B cell (primary cell): ENCODE results near the gene UNC119B. TPM values are rescaled to one million over a fixed set of nuclear protein-coding genes. Genes with fewer than 3 reads are reported as not detected.
"Not testable (repeated sequence)": the region's sequence is repeated elsewhere in the genome, so short reads cannot be mapped to it uniquely, and the experiment has no call there.

Experiments
- ATAC-seq: fragments of 200-7000 bp; cut with Tn5 transposase; one replicate; pipeline ENCODE4 v1.10.0; 2021; ENCODE audit warnings: low read depth, mild to moderate bottlenecking, moderate number of reproducible peaks, moderate library complexity
- CTCF ChIA-PET: fragments of 350-600 bp; sonication (Branson Sonifier 250); formaldehyde crosslinking; loops from one replicate; lab custom pipeline; 2021; ENCODE audit warnings: antibody characterized with exemption, inconsistent platforms; lab: Charles Lee
- POLR2A ChIA-PET: fragments of 350-600 bp; sonication (Branson Sonifier 250); formaldehyde crosslinking; loops from one replicate; lab custom pipeline; 2021; ENCODE audit warnings: antibody characterized with exemption; lab: Charles Lee
- DNase-seq: peaks from one replicate; pipeline ENCODE4 v3.0.0; 2013
- H2AFZ ChIP-seq: 2 replicates; pipeline ENCODE4 v1.6.1; 2012; ENCODE audit warnings: mild to moderate bottlenecking, low read depth, low read length; ENCODE audit not compliant: insufficient read depth, poor library complexity, severe bottlenecking
- H3K27ac ChIP-seq, 2 donors: 1 replicate in 1 of 2; 2 replicates in 1 of 2; pipeline ENCODE4 v1.5.1; 2012 to 2013; ENCODE audit warnings: low read length in 2 of 2, mild to moderate bottlenecking in 2 of 2, moderate library complexity in 1 of 2
- H3K27me3 ChIP-seq, 4 experiments: fragments of 200-600 bp in 1 of 4; sonication (generic) in 1 of 4; replicated peaks in 1 of 4; 1 replicate in 2 of 4; 2 replicates in 2 of 4; pipeline versions ENCODE4 v1.6.1 to v1.7.0; 2013 to 2016; ENCODE audit warnings: low read length in 3 of 4, mild to moderate bottlenecking in 2 of 4, mixed read lengths in 1 of 4, moderate library complexity in 1 of 4; ENCODE audit not compliant: insufficient read depth in 4 of 4, control insufficient read depth in 3 of 4; ENCODE audit errors: control extremely low read depth in 1 of 4
- H3K36me3 ChIP-seq, 2 experiments: replicated peaks in 1 of 2; 1 replicate in 1 of 2; 2 replicates in 1 of 2; pipeline versions ENCODE4 v1.6.1 to v1.7.1; 2013; ENCODE audit warnings: low read length in 1 of 2; ENCODE audit not compliant: insufficient read depth in 2 of 2, control insufficient read depth in 1 of 2; ENCODE audit errors: control extremely low read depth in 1 of 2, extremely low read depth in 1 of 2
- H3K4me1 ChIP-seq, 2 donors: fragments of 200-600 bp in 1 of 2; sonication (generic) in 1 of 2; 1 replicate in 1 of 2; 2 replicates in 1 of 2; pipeline versions ENCODE4 v1.5.1 to v1.6.1; 2013 to 2017; ENCODE audit warnings: low read length in 2 of 2; ENCODE audit not compliant: control insufficient read depth in 2 of 2, insufficient read depth in 2 of 2
- H3K4me2 ChIP-seq: replicated peaks from 2 replicates; pipeline ENCODE3; 2012; ENCODE audit warnings: mild to moderate bottlenecking, low read depth, low read length; ENCODE audit not compliant: poor library complexity, severe bottlenecking
- H3K4me3 ChIP-seq, 5 experiments: fragments of 200-600 bp in 1 of 5; sonication (generic) in 1 of 5; 1 replicate in 3 of 5; 2 replicates in 2 of 5; pipeline versions ENCODE4 v1.5.1 to v1.7.0; 2011 to 2016; ENCODE audit warnings: low read length in 4 of 5, mild to moderate bottlenecking in 4 of 5, low read depth in 2 of 5, control low read depth in 1 of 5, moderate library complexity in 1 of 5; ENCODE audit not compliant: insufficient read depth in 1 of 5; ENCODE audit errors: control extremely low read depth in 1 of 5, extremely low read depth in 1 of 5
- H3K79me2 ChIP-seq: fragments of 200-600 bp; sonication (generic); one replicate; pipeline ENCODE4 v1.6.0; 2016; ENCODE audit warnings: low read length; ENCODE audit not compliant: control insufficient read depth, insufficient read depth
- H3K9ac ChIP-seq: fragments of 200-600 bp; sonication (generic); 2 replicates; pipeline ENCODE4 v1.6.1; 2017; ENCODE audit warnings: mild to moderate bottlenecking, low read length, moderate library complexity
- H3K9me3 ChIP-seq, 3 donors: one replicate each; pipeline versions ENCODE4 v1.6.1 to v1.7.1; 2013; ENCODE audit warnings: low read length in 2 of 3; ENCODE audit not compliant: control insufficient read depth in 2 of 3, insufficient read depth in 1 of 3; ENCODE audit errors: control extremely low read depth in 1 of 3
- H4K20me1 ChIP-seq: 2 replicates; pipeline ENCODE4 v1.6.0; 2012; ENCODE audit warnings: mild to moderate bottlenecking, low read length; ENCODE audit not compliant: insufficient read depth, control insufficient read depth, poor library complexity, severe bottlenecking
- H3K27ac Mint-ChIP-seq: one replicate; pipeline ENCODE4 v1.8.0; 2021; ENCODE audit warnings: mixed read lengths
- H3K27me3 Mint-ChIP-seq: one replicate; pipeline ENCODE4 v1.8.0; 2021; ENCODE audit warnings: mixed read lengths
- H3K4me1 Mint-ChIP-seq: one replicate; pipeline ENCODE4 v1.8.0; 2021; ENCODE audit warnings: mixed read lengths
- H3K4me3 Mint-ChIP-seq: one replicate; pipeline ENCODE4 v1.8.0; 2021; ENCODE audit warnings: mixed read lengths
- H3K9me3 Mint-ChIP-seq: one replicate; pipeline ENCODE4 v1.8.0; 2022; ENCODE audit warnings: mixed read lengths; ENCODE audit not compliant: insufficient read depth
- CTCF ChIP-seq: fragments of 200-600 bp; IDR thresholded peaks from one replicate; pipeline ENCODE4 v1.8.0; 2022; ENCODE audit warnings: antibody characterized with exemption, mild to moderate bottlenecking
- EZH2 ChIP-seq: IDR thresholded peaks from 2 replicates; pipeline ENCODE4 v1.6.1; 2012; ENCODE audit warnings: borderline replicate concordance, low read depth, mild to moderate bottlenecking, moderate library complexity, low read length; ENCODE audit not compliant: insufficient read depth, poor library complexity, severe bottlenecking
- WGBS: methylation state at CpG from one replicate; pipeline ENCODE4 v1.1.5; 2013; ENCODE audit warnings: missing lambda C conversion rate; ENCODE audit not compliant: insufficient coverage; 5-methylcytosine and 5-hydroxymethylcytosine counted together
- intact Hi-C: fragments of 100-400 bp; cut with micrococcal nuclease; formaldehyde crosslinking; loops from one replicate; pipeline ENCODE4 v1.10.0; 2022
- polyA plus RNA-seq: library from polyadenylated mRNA; depleted of rRNA; stranded (reverse); fragments of >200 nt; gene quantifications from 2 replicates; pipeline ENCODE4 v1.2.3, GENCODE V29; 2012
- total RNA-seq, 2 donors: library from RNA; stranded (reverse); fragments of 120-200 nt in 1 of 2; gene quantifications; 1 replicate in 1 of 2; 2 replicates in 1 of 2; pipeline versions ENCODE4 v1.2.3 to v1.2.4, GENCODE V29; 2013 to 2022

The UNC119B gene
- total and polyA plus RNA-seq, 2 donors (not counting 1 experiment from before 2014, with no cell fraction given), result 7.2 to 22.7 TPM

GRCh38 chr12:120668868-120669840 lies 41.1 kb upstream of the UNC119B start:
- Histone ChIP-seq H4K20me1 (no peaks in the 10 kb centered on the region), H3K9ac (peak overlapping the region; percentile 20), H3K4me3 (peak overlapping the region in 2 of 5 experiments; percentile 5 to 33), H3K9me3 (peaks cover 0 to 4% (median 0%) of the 10 kb centered on the region in 3 donors), H3K36me3 (no peaks in the 10 kb centered on the region), H3K27ac (peak overlapping the region in 1 of 2 donors; percentile 23), H3K27me3 (peaks cover 0 to 4% (median 2%) of the 10 kb centered on the region in 4 experiments), H3K79me2 (no peaks in the 10 kb centered on the region), H3K4me1 (peaks cover 57 to 65% of the 10 kb centered on the region in 2 donors), H2AFZ (no peak overlapping the region), H3K4me2 (peak overlapping the region; percentile 70)
- peak; percentile 79 for DNase-seq
- Mint-ChIP-seq H3K27me3 (peaks cover 8% of the 10 kb centered on the region), H3K27ac (peak overlapping the region; percentile 86), H3K9me3 (no peaks in the 10 kb centered on the region), H3K4me3 (peak overlapping the region; percentile 77), H3K4me1 (peaks cover 66% of the 10 kb centered on the region)
- ChIA-PET CTCF (interaction anchor here (0.6 to 15.8 kb wide), 9 partner anchors 9 to 303 kb away, joined by 3 to 204 read pairs (median 4); partner anchors contain the start of gene UNC119B), POLR2A (interaction anchor here (0.7 to 1.4 kb wide), 6 partner anchors 10 to 1411 kb away, joined by 3 to 7 read pairs (median 3); no protein-coding TSS in a partner anchor)
- TF ChIP-seq CTCF (no peak), EZH2 (no peak)
- ATAC-seq, result peak; percentile 74
- intact Hi-C loops, result loop anchor here (1.0 to 5.0 kb wide), 3 partner anchors 17 to 43 kb away; partner anchors contain the start of gene UNC119B
- WGBS, result 51% methylated on average over 15 of the region's 19 CpGs

GRCh38 chr12:120670237-120670636 lies 40.0 kb upstream of the UNC119B start:
- H3K4me3 ChIP-seq, H4K20me1 ChIP-seq, H3K9me3 ChIP-seq, H3K27ac ChIP-seq, H3K9me3 Mint-ChIP-seq, ATAC-seq, H3K27me3 Mint-ChIP-seq, H3K9ac ChIP-seq, H3K79me2 ChIP-seq, H2AFZ ChIP-seq, DNase-seq, H3K36me3 ChIP-seq, intact Hi-C loops, H3K27me3 ChIP-seq: not testable (repeated sequence)
- POLR2A ChIA-PET, result interaction anchor here (1.0 to 1.4 kb wide), 3 partner anchors 14 to 458 kb away, joined by 3 to 7 read pairs (median 3); no protein-coding TSS in a partner anchor
- 90% methylated on average over 6 of the region's 6 CpGs for WGBS
- CTCF ChIA-PET, result interaction anchor here (0.8 to 15.8 kb wide), 7 partner anchors 13 to 302 kb away, joined by 3 to 204 read pairs (median 4); partner anchors contain the start of genes MLEC and UNC119B
- Histone ChIP-seq H3K4me1 (peaks cover 65 to 75% of the 10 kb centered on the region in 2 donors), H3K4me2 (peak overlapping the region; percentile 70)
- H3K27ac Mint-ChIP-seq, result peak overlapping the region; percentile 41
- H3K4me3 Mint-ChIP-seq, result peak overlapping the region; percentile 44
- H3K4me1 Mint-ChIP-seq, result peaks cover 70% of the 10 kb centered on the region
